Fibroblast of mammary gland (primary cell): ENCODE results near the gene NCKAP1.

Source experiments
- DNase-seq: peaks from one replicate; pipeline ENCODE4 v3.0.0-alpha.2; 2010; ENCODE audit warnings: low read depth
- H3K4me3 ChIP-seq: 2 replicates; pipeline ENCODE4 v1.5.1; 2011; ENCODE audit warnings: low read depth, mild to moderate bottlenecking, low read length, moderate library complexity; ENCODE audit not compliant: control insufficient read depth
- TF ChIP-seq, protein P1 (sequence below): conservative IDR thresholded peaks from 2 replicates; pipeline ENCODE4 v1.5.1; 2011; ENCODE audit warnings: low read depth, low read length, inconsistent platforms; ENCODE audit not compliant: control insufficient read depth, insufficient read depth

Gene NCKAP1, protein sequence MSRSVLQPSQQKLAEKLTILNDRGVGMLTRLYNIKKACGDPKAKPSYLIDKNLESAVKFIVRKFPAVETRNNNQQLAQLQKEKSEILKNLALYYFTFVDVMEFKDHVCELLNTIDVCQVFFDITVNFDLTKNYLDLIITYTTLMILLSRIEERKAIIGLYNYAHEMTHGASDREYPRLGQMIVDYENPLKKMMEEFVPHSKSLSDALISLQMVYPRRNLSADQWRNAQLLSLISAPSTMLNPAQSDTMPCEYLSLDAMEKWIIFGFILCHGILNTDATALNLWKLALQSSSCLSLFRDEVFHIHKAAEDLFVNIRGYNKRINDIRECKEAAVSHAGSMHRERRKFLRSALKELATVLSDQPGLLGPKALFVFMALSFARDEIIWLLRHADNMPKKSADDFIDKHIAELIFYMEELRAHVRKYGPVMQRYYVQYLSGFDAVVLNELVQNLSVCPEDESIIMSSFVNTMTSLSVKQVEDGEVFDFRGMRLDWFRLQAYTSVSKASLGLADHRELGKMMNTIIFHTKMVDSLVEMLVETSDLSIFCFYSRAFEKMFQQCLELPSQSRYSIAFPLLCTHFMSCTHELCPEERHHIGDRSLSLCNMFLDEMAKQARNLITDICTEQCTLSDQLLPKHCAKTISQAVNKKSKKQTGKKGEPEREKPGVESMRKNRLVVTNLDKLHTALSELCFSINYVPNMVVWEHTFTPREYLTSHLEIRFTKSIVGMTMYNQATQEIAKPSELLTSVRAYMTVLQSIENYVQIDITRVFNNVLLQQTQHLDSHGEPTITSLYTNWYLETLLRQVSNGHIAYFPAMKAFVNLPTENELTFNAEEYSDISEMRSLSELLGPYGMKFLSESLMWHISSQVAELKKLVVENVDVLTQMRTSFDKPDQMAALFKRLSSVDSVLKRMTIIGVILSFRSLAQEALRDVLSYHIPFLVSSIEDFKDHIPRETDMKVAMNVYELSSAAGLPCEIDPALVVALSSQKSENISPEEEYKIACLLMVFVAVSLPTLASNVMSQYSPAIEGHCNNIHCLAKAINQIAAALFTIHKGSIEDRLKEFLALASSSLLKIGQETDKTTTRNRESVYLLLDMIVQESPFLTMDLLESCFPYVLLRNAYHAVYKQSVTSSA

DNA sequence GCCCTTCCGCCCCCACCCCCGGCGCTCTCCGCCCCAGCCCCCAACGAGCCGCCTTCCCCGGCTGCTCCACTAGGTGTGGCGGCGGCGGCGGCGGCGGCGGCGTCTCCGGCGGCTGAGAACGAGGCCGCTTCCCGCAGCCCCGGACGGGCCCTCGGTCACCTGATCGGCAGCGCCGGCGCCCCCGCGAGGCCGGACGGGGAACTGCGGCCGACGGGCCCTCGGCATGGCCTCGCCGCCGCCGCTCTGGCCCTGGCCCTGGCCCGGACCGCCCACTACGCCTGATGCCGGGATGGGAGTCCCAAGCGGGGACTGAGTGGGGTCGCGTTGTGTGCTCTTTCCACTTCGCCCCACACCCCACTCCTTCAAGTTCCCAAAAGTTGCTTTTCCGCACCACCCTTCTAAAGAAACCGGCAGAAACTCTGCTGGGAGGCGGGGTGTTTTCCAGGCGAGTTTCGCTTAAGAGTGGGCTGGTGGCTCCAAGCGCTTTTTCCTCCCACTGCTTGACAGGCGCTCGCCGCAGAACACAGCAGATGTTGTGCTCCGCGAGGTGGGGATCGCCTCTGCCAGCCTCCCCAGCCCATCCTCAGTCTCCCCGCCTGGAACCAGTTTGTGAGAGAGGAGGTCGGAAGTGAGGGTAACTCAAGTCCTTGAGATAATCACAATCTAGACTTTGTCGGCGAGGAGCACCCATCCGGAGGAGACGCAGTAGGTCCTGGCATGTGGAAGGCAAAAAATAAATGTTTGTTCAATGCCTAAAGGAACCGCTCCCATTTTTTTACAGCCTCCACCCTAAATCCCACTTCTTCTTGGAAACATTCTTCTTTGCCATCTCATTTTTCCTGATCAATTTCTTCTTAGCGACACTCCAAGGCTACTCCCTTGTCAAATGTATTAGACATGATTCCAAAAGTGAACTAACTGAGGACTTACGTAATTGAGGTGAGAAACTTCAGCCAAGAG lies at the start of gene NCKAP1:
TSS of gene NCKAP1 (minus strand) at position 117 of the 960 bp plus-strand sequence. CDS start 358 bp downstream, outside the sequence.
- TF ChIP-seq, protein P1, sequence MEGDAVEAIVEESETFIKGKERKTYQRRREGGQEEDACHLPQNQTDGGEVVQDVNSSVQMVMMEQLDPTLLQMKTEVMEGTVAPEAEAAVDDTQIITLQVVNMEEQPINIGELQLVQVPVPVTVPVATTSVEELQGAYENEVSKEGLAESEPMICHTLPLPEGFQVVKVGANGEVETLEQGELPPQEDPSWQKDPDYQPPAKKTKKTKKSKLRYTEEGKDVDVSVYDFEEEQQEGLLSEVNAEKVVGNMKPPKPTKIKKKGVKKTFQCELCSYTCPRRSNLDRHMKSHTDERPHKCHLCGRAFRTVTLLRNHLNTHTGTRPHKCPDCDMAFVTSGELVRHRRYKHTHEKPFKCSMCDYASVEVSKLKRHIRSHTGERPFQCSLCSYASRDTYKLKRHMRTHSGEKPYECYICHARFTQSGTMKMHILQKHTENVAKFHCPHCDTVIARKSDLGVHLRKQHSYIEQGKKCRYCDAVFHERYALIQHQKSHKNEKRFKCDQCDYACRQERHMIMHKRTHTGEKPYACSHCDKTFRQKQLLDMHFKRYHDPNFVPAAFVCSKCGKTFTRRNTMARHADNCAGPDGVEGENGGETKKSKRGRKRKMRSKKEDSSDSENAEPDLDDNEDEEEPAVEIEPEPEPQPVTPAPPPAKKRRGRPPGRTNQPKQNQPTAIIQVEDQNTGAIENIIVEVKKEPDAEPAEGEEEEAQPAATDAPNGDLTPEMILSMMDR: no peak
- DNase-seq: peak; percentile 68
- H3K4me3 ChIP-seq: peak within 1 kb of the TSS; percentile 74

DNA sequence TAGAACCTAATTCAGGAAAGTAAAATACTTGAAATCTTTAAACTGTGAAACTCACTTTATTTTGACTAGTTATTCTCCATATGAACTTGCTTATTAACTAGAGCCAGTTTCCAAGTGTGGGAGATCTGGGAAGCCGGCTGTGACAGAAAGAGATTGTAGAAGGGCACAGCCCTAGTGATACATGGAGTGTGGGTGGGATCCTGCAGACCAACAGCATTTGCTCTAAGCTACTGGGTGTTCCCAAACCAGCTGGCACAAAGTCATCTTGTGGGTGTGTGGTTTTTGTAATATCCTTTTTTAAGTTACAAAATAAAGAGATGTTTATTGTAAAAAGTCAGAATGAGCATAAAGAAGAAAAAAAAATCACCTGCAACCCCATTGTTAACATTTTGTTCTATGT lies 43.7 kb upstream of the NCKAP1 start:
- TF ChIP-seq, protein P1: no peak
- no peak overlapping the region for H3K4me3 ChIP-seq
- DNase-seq: peak; percentile 62

DNA sequence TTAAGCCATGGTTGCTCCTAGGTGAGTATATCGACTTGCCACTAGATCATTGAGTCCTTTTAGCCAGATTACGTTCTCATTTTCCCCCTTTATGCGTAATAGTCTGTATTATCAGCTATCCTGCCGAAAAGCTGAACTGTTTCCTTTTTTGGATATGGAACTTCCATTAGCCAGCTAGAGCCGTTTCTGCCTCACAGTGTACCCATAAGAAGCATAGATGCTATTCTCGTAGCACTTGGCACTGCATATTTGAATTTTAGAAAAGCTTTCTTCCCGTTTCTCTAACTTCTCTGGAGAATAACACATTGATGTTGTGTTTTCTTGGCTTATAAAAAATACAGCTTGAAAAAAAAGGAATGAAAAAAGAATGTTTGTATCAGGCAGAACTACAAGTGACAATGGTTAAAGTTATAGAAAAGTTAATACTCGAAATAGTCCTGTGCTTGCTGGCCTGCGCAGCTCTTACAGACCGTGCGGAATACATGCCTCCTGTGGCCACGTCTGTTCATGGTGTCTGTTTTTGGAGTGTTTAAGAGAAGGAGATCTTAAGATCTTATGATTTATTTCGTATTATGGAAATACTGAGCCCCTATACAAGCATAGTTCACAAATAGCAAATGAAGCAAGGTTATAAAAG lies 41.0 kb upstream of the NCKAP1 start:
- DNase-seq: peak; percentile 38
- TF ChIP-seq, protein P1: no peak
- peak overlapping the region; percentile 80 for H3K4me3 ChIP-seq

DNA sequence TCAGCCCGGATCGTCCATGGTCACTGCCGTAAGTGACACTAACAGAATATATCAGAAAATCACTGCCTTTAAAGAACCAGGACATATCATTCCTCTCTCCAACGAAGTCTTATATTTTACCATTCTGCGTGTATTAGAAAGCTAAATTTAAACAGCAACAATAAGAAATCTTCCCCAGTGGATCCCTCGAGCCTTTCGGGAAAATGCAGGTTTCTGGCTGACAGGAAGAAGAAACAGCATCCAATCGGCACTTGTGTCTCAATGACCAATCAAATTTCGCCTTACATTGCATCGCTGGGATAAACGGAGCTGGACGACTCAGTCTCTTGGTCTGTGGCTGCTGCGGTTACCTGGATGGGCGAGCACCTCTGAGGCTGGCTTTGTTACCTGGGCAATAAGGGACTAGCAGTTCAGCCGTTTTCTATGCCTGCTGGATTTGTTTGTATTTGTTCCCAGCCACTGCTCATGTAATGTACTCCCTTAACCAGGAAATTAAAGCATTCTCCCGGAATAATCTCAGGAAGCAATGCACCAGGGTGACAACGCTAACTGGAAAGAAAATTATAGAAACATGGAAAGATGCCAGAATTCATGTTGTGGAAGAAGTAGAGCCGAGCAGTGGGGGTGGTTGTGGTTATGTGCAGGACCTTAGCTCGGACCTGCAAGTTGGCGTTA lies 40.3 kb upstream of the NCKAP1 start, which contains the start of gene DUSP19:
TSS of gene DUSP19 (plus strand) at position 284 of the 675 bp plus-strand sequence. CDS start at position 471, 187 bp downstream.
- TF ChIP-seq, protein P1: no peak
- peak; percentile 93 for DNase-seq

DNA sequence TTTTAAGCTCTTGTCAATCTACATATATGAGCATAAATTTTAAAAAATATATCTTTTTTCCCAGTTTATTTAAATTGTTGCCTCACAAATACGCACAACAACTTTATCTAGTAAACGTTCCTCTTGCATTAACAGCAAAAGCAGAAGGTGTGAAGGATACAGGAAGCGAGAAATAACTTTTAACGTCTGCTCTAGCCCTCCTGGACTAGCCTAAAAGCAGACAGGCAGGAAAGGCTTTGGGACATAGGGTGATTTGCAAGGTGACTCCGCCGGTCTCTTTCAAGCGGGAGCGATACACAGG lies 39.9 kb upstream of the NCKAP1 start:
- peak overlapping the region; percentile 80 for H3K4me3 ChIP-seq
- DNase-seq: no peak
- TF ChIP-seq, protein P1: no peak

More for the DNA sequence above, 40.3 kb upstream of the NCKAP1 start, which contains the start of gene DUSP19:
- peak within 1 kb of the TSS; percentile 80 for H3K4me3 ChIP-seq
